GM18520 (cell line): ENCODE results near the gene PTH2R.
"Not testable (repeated sequence)": the region's sequence is repeated elsewhere in the genome, so short reads cannot be mapped to it uniquely, and the experiment has no call there.

Experiments
- ATAC-seq: cut with Tn5 transposase; IDR thresholded peaks from one replicate; pipeline ENCODE4 v1.9.1; 2021; ENCODE audit not compliant: unreplicated experiment

The PTH2R gene

DNA sequence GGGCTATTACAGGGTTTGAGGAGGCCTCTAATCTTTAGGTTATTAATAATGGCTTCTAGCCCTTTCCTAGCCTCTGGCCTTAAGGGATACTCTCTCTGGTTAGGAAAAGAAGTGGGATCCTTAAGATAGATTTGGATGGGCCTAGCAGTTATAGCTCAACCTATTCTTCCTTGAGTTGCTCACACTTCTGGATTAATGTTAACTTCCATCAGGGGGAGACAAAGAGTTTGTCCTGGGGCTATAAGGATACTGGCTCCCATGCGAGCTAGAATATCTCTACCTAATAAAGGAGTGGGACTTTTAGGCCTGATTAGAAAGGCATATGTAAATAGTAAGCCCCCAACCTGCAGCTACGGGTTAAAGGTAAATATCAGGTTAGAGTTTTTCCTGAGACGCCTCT, 14.3 kb upstream of the PTH2R start:
- no peak for ATAC-seq

DNA sequence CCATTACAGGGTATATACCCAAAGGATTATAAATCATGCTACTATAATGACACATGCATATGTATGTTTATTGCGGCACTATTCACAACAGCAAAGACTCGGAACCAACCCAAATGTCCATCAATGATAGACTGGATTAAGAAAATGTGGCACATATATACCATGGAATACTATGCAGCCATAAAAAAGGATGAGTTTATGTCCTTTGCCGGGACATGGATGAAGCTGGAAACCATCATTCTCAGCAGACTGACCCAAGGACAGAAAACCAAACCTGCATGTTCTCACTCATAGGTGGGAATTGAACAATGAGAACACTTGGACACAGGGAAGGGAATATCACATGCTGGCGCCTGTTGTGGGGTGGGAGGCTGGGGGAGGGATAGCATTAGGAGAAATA, 9.8 kb upstream of the PTH2R start:
- ATAC-seq = not testable (repeated sequence)

DNA sequence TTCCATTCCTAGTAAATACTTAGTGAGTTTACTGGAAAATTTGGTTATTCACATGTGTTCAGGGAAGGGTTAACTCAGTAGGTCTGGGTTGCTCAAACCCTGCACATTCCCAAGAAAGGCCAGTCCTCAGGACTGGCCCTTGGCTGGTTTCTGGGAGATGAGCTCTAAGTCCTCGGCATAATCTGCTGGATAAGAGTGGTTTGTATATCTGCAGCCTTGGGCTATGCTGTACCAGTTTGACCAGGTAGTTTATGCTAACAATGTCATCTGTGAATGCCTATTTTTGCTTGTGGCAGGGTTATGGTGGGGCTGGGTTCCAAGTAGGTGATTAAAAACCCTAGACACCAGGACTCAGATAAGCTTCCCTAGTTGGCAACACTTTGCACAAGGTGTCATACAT, 7.4 kb upstream of the PTH2R start:
- no peak for ATAC-seq

DNA sequence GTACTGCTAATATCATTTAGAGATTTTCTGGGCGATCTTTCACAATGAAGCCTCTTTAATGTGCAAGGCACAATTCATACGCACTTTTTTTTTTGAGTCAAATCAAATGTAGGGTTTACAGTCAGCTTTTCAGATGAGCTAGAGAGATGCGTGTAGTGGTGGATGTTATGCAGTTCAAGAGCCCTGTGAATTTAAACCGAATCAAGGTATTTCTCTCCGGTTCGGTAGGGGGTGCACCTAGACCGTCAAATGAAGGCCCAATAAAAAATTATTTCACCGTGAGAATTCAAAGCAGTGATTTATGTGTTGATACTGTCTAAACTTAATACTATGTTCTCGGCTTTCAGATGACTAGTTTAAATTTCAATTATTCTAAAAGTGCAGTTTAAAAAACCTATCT, 1.1 kb downstream of the PTH2R start:
- no peak for ATAC-seq

DNA sequence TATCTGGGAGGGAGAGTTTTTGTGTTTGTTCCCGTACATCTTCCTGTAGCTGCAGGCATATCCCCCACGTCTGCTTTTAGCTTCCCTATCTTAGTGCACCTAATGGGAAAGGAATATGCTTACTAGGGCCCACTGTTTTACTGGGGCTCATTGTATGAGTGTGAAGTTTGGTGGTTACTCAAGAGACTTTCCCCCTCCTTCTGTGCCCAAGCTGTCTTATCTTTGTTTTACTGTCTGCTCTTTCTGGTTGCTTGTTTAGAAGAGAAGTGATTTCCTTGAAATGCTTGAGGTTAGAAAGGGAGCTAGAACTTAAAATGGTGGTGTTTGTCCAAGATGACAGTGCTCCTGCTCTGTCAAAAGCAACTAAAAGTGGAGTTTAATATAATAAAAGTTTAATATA, 7.3 kb downstream of the PTH2R start:
- no peak for ATAC-seq

DNA sequence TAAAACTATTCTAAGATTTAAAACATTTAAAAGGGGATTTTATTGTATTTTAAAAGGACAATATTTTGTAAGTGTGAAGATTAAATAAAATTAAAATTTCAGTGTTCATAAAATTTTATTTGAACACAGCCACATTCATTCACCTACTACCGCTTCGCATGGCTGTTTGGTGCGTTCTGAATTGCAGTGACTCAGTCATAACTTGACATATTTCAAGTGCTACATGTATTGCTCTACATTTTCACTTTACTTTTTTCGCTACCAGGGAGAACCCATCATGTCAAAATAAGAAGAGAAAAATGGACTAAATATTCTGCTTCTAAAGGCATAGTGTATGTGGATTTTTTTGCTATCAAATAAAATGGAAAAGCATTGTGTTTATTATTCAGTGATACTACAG, 8.7 kb downstream of the PTH2R start:
- ATAC-seq = peak; percentile 67

DNA sequence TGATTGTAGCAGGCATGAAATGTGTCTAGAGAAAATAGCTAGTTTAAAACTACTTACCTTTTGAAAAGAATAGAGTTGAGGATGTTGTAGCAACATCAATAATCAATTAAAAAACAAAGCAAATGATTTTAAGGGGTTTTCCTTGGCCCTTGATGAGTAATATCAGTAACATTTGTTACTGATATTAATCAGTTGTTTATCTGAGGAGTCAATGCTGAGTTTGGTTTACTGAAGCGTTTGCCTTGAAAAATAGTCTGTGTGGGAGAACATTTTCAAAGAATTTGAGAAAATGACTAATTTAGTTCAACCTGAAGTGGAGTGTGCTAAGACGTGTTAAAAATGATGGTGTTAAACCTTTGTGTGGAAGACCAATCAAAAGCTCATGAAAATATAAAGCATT, 9.3 kb downstream of the PTH2R start:
- ATAC-seq = peak; percentile 85

DNA sequence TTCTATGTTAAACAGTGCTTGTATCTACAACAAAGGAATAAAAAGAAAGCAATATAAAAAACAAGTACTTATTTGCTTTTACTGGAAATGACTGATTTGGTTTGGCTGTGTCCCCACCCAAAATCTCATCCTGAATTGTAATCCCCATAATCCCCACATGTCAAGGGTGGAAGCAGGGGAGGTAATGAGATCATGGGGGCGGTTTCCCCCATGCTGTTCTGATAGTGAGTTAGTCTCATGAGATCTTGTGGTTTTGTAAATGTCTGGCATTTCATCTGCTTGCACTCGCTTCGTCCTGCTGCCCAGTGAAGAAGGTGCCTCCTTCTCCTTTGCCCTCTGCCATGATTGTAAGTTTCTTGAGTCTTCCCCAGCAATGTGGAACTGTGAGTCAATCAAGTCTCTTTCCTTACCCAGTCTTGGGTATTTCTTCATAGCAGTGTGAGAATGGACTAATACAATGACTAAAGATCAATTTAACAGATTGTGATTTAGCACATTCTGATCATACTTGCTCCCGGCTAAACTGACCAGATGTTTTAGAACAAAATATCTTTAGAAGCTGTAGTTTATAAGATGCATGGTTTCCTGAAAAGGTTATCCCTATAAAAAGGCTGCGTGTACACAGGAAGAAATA, 19.9 kb downstream of the PTH2R start:
- ATAC-seq = no peak

DNA sequence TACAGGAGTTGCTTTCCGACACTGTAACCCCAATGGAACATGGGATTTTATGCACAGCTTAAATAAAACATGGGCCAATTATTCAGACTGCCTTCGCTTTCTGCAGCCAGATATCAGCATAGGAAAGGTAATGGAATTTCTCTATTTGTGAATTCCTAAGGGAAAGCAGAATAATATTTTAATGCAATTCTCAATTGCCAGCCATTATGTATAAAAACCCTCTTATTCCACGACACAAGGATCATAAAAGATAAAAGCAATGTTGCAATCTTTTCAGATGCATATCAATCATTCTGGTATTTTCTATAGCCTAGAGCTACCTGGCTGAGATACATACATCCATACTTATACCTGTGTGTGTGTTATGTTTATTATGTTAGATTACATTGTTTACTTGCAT, 31.2 kb downstream of the PTH2R start:
- no peak for ATAC-seq

DNA sequence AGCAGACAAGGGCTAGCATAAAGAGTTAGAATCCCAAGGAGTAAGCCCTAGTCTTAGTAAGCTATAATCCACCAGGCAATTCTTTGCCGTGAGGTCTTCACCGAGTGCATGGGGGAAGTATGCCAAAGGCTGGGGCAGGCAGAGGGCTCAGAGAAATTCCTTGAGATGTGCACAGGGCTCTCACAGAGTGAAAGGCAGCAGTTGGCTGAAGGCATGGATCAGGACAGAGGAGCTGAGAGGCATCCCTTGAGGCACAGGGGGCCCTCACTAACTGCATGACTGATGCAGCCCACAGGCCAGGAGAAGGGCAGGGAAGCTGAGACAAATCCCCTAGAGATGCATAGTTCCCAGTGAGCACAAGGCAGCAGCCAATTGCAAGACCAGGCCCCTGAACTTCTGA, 34.1 kb downstream of the PTH2R start:
- no peak for ATAC-seq

DNA sequence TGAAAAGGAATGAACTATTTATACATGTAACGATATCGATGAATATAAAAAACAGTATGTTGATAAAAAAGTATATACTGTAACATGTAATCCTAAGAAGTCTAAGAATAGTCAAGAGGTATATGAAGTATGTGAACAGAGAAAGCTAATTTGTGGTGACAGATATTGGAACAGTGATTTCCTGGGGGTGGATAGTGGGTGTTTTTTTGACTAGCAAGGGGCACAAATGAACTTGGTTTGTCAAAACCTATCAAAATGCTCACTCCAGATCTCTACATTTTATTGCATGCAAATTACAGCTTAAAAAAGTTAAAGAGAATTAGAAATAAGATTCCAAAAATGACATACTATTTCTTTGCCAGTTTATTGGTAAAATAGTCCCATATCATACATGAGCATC, 35.4 kb downstream of the PTH2R start:
- no peak for ATAC-seq

DNA sequence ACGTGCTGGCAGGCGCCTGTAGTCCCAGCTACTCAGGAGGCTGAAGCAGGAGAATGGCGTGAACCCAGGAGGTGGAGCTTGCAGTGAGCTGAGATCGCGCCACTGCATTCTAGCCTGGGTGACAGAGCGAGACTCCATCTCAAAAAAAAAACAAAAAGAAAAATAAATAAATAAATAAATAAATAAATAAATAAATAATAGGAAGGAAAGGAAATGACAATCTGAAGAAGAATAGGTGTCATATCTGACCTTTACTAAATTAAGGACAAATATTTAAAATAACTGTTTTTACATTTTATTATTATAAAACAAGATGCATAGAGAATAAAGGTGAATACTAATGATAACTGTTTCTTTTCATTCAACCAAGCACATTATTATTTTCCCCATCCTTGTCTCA, 40.9 kb downstream of the PTH2R start:
- not testable (repeated sequence) for ATAC-seq

DNA sequence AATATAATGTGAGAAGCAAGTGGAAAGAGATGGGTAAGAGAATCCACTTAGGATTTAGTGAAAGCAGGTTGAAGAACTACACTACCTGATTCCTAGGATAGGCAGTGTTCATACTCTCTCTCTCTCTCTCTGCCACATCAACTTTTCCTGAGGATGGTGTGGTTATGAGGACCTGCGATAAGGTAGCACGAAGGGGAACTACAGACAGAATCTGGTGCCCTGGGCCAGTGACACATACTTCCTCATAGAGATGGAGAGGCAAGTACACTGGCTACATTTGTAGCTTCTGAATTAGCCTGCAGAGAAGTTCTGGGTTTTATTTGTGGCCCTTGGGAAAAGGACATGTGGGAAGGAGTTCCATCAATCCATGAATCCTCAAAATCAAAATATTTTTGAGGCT, 44.5 kb downstream of the PTH2R start:
- no peak for ATAC-seq

DNA sequence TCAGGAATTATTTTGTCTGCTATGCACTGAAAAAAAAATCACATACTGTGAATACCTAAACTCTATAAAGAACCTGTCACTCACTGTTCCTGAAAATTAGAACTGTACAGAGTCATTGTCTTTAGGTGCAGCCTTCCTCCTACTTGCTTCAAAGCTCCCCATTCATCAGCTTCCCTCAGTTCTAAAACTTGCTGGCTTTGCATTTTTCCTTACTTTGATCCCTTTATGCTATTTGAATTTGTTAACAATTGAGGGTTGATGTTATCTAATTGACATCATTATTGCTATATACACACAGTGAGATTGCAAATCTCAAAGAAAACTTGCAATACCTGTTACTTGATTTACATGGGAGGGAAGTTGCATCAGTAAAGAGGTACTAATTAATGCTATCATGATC, 48.3 kb downstream of the PTH2R start:
- no peak for ATAC-seq

DNA sequence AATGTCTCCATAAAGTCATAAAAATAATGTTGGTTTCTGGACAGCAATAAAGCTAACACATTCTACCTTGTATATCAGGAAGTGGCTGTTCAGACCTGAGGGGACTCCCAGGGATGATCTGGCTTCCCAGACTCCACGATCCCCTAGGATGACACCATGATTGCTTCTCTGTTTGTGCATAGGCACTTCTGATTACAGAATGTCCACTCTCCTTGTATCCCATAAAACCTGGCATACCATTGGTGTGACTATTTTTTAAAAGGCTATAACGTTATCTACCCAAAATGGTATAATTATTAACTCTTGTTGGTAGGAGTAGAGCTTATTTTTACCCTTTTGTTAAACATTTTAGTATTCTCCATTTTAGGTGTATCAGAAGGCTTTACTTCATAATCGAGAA, 57.1 kb downstream of the PTH2R start:
- no peak for ATAC-seq

DNA sequence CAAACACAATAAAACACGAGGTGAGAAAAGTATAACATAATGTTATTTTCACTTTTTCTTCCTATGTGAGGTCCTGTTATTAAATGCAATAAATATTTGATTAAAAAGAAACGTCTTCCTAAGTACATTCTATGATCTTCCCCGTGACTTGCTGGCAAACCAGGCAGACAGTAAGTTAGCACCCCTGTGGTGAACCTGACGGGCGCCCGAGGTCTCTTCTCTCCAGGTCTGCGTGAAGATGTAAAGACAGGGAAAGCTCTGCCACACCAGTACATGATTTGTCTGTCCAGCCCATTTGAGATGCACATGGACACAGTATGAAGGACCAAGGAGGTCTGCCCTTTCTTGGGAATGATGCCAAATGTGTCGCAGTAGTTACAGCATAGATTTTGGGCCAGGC, 57.6 kb downstream of the PTH2R start:
- ATAC-seq = no peak

DNA sequence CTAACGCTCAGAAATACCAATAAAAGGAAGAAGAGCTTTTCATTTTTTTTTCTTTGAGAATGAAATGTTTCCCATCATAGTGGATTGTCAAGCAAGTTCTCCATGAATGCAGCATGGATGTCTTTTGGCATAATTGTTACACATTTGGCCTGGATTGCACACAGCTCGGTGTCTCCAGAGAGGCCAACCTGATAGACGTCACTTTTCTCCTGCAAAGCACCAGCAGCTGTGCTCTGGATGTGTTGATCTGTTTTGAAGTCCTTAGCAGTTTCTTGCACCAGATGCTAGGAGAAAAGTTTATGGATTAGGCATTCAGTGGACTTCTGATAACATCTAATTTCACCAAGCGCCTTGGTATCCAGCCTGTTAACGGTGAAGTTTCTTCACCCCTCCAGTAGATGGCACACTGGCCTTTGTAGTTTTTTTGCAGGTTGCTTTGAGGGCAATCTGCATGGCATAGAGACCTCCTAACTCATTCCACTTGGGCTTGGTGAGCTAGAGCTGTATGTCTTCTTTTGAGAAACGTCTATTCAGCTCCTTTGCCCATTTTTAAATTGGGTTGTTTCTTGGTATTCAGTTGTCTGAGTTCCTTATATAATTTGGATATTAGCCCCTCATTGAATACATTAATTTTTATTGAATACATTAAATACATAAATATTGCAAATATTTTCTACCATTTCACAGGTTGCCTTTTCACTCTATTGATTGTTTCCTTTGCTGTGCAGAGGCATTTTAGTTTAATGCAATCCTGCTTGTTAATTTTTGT, 59.7 kb downstream of the PTH2R start:
- ATAC-seq = peak; percentile 68

DNA sequence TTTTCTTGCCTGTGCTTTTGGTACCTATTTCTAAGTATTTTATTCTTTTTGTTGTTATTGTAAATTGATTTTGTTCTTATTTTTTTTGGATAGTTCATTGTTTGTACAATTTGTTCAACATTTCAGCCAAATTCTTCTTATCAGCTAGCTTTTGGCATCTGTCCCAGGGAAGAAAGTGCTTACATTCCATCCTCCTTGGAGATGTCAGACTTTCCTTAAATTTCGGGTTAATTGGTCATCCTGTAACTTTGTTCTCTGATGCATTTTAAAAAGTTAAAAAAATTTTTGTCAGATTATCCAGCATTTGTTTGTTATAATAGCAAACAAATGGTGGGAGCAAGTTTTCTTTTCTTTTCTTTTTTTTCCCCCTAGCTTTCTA, 60.3 kb downstream of the PTH2R start:
- no peak for ATAC-seq

DNA sequence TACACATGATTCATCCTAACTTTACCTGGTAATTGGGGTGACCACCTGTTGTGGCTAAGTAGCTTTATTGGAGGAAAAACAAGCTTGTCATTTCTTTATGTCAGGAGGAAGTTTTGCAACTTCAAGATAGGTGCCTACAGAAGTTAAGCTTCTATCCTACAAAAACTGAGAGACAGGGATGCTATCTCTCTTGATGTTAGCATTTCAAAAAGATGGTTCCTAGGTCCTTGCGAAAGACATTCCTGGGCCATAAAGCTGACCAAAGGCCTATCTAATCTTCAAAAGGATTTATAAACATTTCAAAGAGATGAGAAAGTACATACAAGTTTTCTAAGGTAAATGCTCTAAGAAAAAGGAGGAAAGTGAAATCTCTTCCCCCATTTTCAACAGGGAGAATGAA, 61.0 kb downstream of the PTH2R start:
- ATAC-seq = no peak

DNA sequence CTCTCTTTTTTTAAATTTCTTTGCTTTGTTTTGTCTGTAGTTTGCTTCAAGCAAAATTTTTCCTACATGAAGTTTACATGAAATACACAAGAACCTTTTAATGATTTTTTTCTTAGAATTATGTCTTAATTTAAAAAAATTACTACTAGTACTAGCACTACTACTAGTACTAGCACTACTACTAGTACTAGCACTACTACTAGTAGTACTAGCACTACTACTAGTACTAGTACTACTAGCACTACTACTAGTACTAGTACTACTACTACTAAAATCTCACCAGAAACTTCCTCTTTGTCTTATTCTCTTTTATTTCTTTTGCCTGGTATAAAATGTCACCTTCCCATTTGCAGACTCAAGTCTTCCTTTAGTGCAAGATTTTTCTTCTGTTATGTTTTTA, 71.1 kb downstream of the PTH2R start:
- no peak for ATAC-seq

DNA sequence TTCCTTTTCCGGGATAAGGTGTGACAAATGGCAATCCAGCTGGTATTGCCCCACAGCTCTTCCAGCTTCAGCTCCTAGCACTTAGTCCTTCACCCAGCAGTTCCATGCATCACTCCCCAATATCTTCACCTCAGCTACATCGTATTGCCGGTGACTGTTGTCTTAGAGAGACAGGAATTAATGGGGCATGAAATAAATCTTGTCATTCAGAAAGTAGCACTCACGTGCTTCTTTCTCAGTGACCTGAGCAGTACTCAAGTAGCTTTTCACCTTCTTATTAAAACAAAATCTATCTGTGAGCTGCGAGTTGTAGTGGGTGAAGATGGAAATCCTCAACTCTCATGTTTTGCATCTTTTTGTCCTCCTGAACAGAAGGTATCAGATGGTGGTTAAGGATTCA, 72.8 kb downstream of the PTH2R start:
- ATAC-seq = no peak

DNA sequence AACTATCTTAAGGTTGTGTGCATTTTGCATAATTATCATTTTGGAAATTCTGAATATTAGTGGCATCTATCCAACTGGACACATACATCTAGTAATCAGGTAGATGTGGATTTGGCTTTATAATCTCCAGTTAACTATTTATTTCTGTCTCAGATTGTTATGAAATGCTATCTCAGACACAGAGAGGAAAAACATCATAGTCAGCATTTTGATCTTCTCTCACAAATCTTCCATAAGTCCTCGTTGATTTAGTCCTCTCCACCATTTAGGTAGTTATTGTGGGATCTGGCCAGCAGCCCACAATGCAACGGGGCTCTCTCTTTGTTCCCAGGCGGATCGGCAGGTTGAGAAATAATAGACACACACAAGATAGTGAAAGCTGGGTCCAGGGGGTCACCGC, 75.4 kb downstream of the PTH2R start:
- not testable (repeated sequence) for ATAC-seq

DNA sequence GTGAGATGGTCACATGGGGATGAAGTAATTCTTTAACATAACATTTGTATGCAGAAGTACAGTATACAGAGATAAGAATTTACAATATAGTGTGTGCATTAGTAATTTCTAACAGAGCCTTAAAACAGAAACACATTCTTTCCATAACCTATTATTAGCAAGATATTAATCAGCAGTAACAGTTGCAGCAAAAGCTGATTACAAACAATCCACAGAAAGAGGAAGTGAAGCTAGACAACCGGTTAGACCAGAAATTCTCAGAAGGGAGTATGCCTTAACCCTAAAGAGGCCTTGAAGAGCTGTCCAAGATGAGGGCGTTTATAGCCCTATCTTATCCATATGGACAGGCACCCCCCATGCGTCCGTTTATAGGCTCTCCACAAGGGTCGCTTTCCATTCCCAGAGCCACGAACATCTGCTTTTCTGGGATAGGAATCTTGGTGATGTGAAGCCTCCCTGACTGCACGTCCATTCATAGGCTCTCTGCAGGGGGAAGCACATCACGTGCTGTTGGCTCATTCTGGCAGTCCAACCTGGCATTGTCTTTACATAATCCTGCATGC, 75.9 kb downstream of the PTH2R start:
- not testable (repeated sequence) for ATAC-seq
